ENCODE measurements around the gene GRM7.

GRCh38 chr3:7687428-7688147 lies 826.7 kb downstream of the GRM7 start:
- TF ChIP-seq CTCF (IDR thresholded peaks at IDR 0.05; ENCODE audit: low read length) = no peak
- TF ChIP-seq EZH2 (optimal IDR thresholded peaks at IDR 0.05; ENCODE audit: low read depth, low read length) = no peak
- TF ChIP-seq EZH2phosphoT487 (IDR thresholded peaks at IDR 0.05; ENCODE audit: low read length) = no peak
